ENCODE results near the gene ELK1.

DNA sequence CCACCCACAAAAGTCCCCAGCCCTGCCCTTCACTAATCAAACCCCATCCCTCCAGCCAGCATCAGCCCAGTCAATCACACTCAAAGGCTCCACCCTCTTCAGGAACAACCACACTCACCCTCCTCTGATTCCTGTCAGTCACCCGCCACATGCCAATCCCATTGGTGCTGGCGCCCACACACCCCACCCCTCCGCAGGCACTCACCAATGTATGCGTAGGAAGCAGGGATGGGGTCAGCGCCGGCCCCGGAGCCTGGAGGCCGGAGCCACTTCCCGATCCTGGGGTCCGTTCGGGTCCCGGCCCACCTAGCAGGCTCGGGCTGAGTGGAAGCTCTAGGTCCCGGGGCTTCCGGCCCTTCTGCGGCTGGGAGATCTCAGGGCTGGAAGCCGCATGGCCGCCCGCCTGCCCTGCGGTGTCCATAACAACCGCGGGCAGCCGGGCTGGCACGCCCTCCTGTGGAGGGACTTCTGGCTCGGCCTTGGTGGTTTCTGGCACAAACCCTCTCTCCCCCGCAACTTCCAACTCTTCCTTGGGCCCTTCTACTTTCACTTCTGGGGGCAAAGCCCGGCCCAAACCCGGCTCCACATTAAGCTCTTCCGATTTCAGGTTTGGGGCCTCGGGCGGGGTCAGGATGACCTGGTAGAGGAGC, 12.7 kb downstream of the ELK1 start:
- TF ChIP-seq, protein P1, sequence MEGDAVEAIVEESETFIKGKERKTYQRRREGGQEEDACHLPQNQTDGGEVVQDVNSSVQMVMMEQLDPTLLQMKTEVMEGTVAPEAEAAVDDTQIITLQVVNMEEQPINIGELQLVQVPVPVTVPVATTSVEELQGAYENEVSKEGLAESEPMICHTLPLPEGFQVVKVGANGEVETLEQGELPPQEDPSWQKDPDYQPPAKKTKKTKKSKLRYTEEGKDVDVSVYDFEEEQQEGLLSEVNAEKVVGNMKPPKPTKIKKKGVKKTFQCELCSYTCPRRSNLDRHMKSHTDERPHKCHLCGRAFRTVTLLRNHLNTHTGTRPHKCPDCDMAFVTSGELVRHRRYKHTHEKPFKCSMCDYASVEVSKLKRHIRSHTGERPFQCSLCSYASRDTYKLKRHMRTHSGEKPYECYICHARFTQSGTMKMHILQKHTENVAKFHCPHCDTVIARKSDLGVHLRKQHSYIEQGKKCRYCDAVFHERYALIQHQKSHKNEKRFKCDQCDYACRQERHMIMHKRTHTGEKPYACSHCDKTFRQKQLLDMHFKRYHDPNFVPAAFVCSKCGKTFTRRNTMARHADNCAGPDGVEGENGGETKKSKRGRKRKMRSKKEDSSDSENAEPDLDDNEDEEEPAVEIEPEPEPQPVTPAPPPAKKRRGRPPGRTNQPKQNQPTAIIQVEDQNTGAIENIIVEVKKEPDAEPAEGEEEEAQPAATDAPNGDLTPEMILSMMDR (IDR thresholded peaks at IDR 0.05; ENCODE audit: insufficient read depth, low read length) = no peak
- TF ChIP-seq POLR2AphosphoS5 (IDR thresholded peaks at IDR 0.05; ENCODE audit: low read depth) = no peak
- TF ChIP-seq, protein P2, sequence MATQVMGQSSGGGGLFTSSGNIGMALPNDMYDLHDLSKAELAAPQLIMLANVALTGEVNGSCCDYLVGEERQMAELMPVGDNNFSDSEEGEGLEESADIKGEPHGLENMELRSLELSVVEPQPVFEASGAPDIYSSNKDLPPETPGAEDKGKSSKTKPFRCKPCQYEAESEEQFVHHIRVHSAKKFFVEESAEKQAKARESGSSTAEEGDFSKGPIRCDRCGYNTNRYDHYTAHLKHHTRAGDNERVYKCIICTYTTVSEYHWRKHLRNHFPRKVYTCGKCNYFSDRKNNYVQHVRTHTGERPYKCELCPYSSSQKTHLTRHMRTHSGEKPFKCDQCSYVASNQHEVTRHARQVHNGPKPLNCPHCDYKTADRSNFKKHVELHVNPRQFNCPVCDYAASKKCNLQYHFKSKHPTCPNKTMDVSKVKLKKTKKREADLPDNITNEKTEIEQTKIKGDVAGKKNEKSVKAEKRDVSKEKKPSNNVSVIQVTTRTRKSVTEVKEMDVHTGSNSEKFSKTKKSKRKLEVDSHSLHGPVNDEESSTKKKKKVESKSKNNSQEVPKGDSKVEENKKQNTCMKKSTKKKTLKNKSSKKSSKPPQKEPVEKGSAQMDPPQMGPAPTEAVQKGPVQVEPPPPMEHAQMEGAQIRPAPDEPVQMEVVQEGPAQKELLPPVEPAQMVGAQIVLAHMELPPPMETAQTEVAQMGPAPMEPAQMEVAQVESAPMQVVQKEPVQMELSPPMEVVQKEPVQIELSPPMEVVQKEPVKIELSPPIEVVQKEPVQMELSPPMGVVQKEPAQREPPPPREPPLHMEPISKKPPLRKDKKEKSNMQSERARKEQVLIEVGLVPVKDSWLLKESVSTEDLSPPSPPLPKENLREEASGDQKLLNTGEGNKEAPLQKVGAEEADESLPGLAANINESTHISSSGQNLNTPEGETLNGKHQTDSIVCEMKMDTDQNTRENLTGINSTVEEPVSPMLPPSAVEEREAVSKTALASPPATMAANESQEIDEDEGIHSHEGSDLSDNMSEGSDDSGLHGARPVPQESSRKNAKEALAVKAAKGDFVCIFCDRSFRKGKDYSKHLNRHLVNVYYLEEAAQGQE (IDR thresholded peaks at IDR 0.05; ENCODE audit: insufficient replicate concordance, low read depth) = no peak
- TF ChIP-seq SPI1 (IDR thresholded peaks at IDR 0.05; ENCODE audit: borderline replicate concordance, low read depth) = no peak
- no peak for TF ChIP-seq GABPA (IDR thresholded peaks at IDR 0.05; ENCODE audit: low read depth)

Measured in HL-60 (cell line).